ENCODE results near the gene ADPRHL1.

ADPRHL1 gene

GRCh38 chr13:113359571-113359970, 93.7 kb downstream of the ADPRHL1 start:
- TF ChIP-seq FOXP2 (optimal IDR thresholded peaks at IDR 0.05; ENCODE audit: control extremely low read depth, extremely low read length, insufficient read depth) (no peak), POLR2AphosphoS5 (IDR thresholded peaks at IDR 0.05; ENCODE audit: borderline replicate concordance, low read depth, low read length) (no peak), EZH2 (IDR thresholded peaks at IDR 0.05) (no peak)
- Histone ChIP-seq H3K9ac (ENCODE audit: insufficient read length) (no peak overlapping the region), H3K9me3 (ENCODE audit: low read depth, low read length) (no peaks in the 10 kb centered on the region), H3K27ac (no peak overlapping the region), H3K4me3 (no peak overlapping the region), H3K36me3 (ENCODE audit: insufficient read depth, low read length) (no peaks in the 10 kb centered on the region)
- no peak for DNase-seq (ENCODE audit: low read depth, low spot score)

DNA sequence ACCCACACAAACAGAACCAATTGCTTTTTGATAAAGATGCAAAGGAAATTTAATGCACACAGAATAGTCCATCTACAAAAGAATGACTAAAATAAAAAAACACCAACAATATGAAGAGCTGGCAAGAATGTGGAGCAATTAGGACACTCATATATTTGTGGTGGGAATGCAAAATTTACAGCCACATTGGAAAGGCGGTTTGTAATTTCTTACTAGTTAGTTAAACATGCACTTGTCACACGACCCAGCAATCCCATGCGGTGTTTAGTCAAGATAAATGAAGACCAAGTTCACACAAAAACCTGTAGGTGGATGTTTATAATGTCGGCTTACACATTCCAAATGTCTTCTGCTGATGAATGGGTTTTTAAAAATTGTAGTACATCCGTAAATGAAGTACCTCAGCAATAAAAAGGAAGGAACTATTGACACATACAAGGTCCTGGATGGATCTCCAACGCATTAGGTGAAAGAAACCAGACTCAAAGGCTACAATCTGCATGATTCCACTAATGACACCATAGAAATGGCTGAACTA, 94.6 kb downstream of the ADPRHL1 start:
- H3K27ac ChIP-seq, result no peak overlapping the region
- H3K4me3 ChIP-seq, result no peak overlapping the region
- no peak for DNase-seq (ENCODE audit: low read depth, low spot score)
- H3K9me3 ChIP-seq (ENCODE audit: low read depth, low read length), result no peaks in the 10 kb centered on the region
- no peaks in the 10 kb centered on the region for H3K36me3 ChIP-seq (ENCODE audit: insufficient read depth, low read length)
- TF ChIP-seq FOXP2 (optimal IDR thresholded peaks at IDR 0.05; ENCODE audit: control extremely low read depth, extremely low read length, insufficient read depth) (no peak), EZH2 (IDR thresholded peaks at IDR 0.05) (no peak), POLR2AphosphoS5 (IDR thresholded peaks at IDR 0.05; ENCODE audit: borderline replicate concordance, low read depth, low read length) (no peak)
- H3K9ac ChIP-seq (ENCODE audit: insufficient read length), result no peak overlapping the region

DNA sequence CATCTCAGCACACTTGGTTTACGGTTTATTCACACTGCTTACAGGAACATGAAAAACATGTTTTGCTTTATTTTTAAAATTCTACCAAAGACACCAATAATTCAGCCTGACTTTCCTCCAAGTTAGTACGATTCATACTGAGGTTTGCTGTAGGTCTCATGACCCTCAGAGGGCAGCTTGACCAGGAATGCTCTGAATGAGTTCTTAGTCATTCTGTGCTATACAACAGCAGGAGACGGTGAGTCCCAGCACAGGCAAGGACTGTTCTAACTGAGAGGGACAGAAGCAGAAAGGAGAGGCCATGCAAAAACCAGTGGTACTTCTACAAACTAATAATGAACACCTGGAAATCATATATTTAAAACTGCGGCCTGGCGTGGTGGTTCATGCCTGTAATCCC, 95.8 kb downstream of the ADPRHL1 start:
- Histone ChIP-seq H3K27ac (no peak overlapping the region), H3K9me3 (ENCODE audit: low read depth, low read length) (no peaks in the 10 kb centered on the region), H3K36me3 (ENCODE audit: insufficient read depth, low read length) (no peaks in the 10 kb centered on the region), H3K9ac (ENCODE audit: insufficient read length) (no peak overlapping the region), H3K4me3 (no peak overlapping the region)
- DNase-seq (ENCODE audit: low read depth, low spot score), result no peak
- no peak for TF ChIP-seq EZH2 (IDR thresholded peaks at IDR 0.05)
- TF ChIP-seq FOXP2 (optimal IDR thresholded peaks at IDR 0.05; ENCODE audit: control extremely low read depth, extremely low read length, insufficient read depth), result no peak
- TF ChIP-seq POLR2AphosphoS5 (IDR thresholded peaks at IDR 0.05; ENCODE audit: borderline replicate concordance, low read depth, low read length), result no peak

- no peak for DNase-seq (ENCODE audit: low read depth, low spot score)
- H3K27ac ChIP-seq, result no peak overlapping the region
- no peak for TF ChIP-seq EZH2 (IDR thresholded peaks at IDR 0.05)
- no peak for TF ChIP-seq FOXP2 (optimal IDR thresholded peaks at IDR 0.05; ENCODE audit: control extremely low read depth, extremely low read length, insufficient read depth)
- TF ChIP-seq POLR2AphosphoS5 (IDR thresholded peaks at IDR 0.05; ENCODE audit: borderline replicate concordance, low read depth, low read length), result no peak
- H3K36me3 ChIP-seq (ENCODE audit: insufficient read depth, low read length), result no peaks in the 10 kb centered on the region
- H3K9ac ChIP-seq (ENCODE audit: insufficient read length), result no peak overlapping the region
- no peaks in the 10 kb centered on the region for H3K9me3 ChIP-seq (ENCODE audit: low read depth, low read length)
- no peak overlapping the region for H3K4me3 ChIP-seq
Measured at GRCh38 chr13:113356596-113356995, 96.7 kb downstream of the ADPRHL1 start.

- Histone ChIP-seq H3K9ac (ENCODE audit: insufficient read length) (no peak overlapping the region), H3K27ac (no peak overlapping the region), H3K36me3 (ENCODE audit: insufficient read depth, low read length) (no peaks in the 10 kb centered on the region), H3K9me3 (ENCODE audit: low read depth, low read length) (no peaks in the 10 kb centered on the region), H3K4me3 (no peak overlapping the region)
- TF ChIP-seq FOXP2 (optimal IDR thresholded peaks at IDR 0.05; ENCODE audit: control extremely low read depth, extremely low read length, insufficient read depth) (no peak), POLR2AphosphoS5 (IDR thresholded peaks at IDR 0.05; ENCODE audit: borderline replicate concordance, low read depth, low read length) (no peak), EZH2 (IDR thresholded peaks at IDR 0.05) (no peak)
- no peak for DNase-seq (ENCODE audit: low read depth, low spot score)
Measured at GRCh38 chr13:113355621-113356020, 97.7 kb downstream of the ADPRHL1 start.

- TF ChIP-seq POLR2AphosphoS5 (IDR thresholded peaks at IDR 0.05; ENCODE audit: borderline replicate concordance, low read depth, low read length), result no peak
- DNase-seq (ENCODE audit: low read depth, low spot score), result no peak
- no peaks in the 10 kb centered on the region for H3K36me3 ChIP-seq (ENCODE audit: insufficient read depth, low read length)
- H3K9me3 ChIP-seq (ENCODE audit: low read depth, low read length), result no peaks in the 10 kb centered on the region
- H3K27ac ChIP-seq, result no peak overlapping the region
- no peak overlapping the region for H3K9ac ChIP-seq (ENCODE audit: insufficient read length)
- H3K4me3 ChIP-seq, result no peak overlapping the region
Measured at GRCh38 chr13:113354831-113355610, 98.3 kb downstream of the ADPRHL1 start.

DNA sequence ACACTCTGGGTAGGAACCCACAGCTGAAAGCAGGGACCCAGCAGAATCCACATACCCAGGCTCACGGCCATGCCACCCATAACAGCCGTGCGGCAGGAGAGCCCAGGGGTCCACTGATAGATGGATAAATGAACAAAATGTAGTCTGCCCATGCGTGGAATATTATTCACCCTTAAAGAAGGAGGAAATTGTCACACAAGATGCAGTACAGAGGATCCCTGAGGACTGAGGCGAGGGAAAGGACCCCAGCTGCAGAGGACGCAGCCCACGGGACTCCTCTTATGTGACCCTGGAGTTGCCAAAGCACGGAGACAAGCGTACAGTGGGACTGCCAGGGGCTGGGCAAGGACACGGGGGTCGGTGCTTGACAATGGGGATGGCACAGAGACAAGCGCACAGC, 100.0 kb downstream of the ADPRHL1 start:
- H3K27ac ChIP-seq, result no peak overlapping the region
- no peak for DNase-seq (ENCODE audit: low read depth, low spot score)
- no peaks in the 10 kb centered on the region for H3K9me3 ChIP-seq (ENCODE audit: low read depth, low read length)
- no peak overlapping the region for H3K4me3 ChIP-seq
- TF ChIP-seq POLR2AphosphoS5 (IDR thresholded peaks at IDR 0.05; ENCODE audit: borderline replicate concordance, low read depth, low read length) (no peak), FOXP2 (optimal IDR thresholded peaks at IDR 0.05; ENCODE audit: control extremely low read depth, extremely low read length, insufficient read depth) (no peak), EZH2 (IDR thresholded peaks at IDR 0.05) (no peak)
- H3K9ac ChIP-seq (ENCODE audit: insufficient read length), result no peak overlapping the region
- H3K36me3 ChIP-seq (ENCODE audit: insufficient read depth, low read length), result no peaks in the 10 kb centered on the region

- Histone ChIP-seq H3K36me3 (ENCODE audit: insufficient read depth, low read length) (no peaks in the 10 kb centered on the region), H3K9ac (ENCODE audit: insufficient read length) (no peak overlapping the region), H3K27ac (no peak overlapping the region), H3K4me3 (no peak overlapping the region), H3K9me3 (ENCODE audit: low read depth, low read length) (no peaks in the 10 kb centered on the region)
- TF ChIP-seq EZH2 (IDR thresholded peaks at IDR 0.05), result no peak
- TF ChIP-seq FOXP2 (optimal IDR thresholded peaks at IDR 0.05; ENCODE audit: control extremely low read depth, extremely low read length, insufficient read depth), result no peak
- no peak for TF ChIP-seq POLR2AphosphoS5 (IDR thresholded peaks at IDR 0.05; ENCODE audit: borderline replicate concordance, low read depth, low read length)
- no peak for DNase-seq (ENCODE audit: low read depth, low spot score)
Measured at GRCh38 chr13:113351514-113352026, 101.7 kb downstream of the ADPRHL1 start.

All from SK-N-MC (cell line).